Glutamatergic neuron (in vitro differentiated cells): ENCODE measurements around the gene ACVR1B. TPM values are rescaled to one million over a fixed set of nuclear protein-coding genes. Genes with fewer than 3 reads are reported as not detected.
A peak's percentile ranks its signal among the peaks of the same experiment; 100 is the strongest.

ENCODE experiments used
- DNase-seq: peaks from one replicate; pipeline ENCODE4 v3.0.0; 2022
- H3K27ac Mint-ChIP-seq: one replicate; pipeline ENCODE4 v1.8.0; 2020; ENCODE audit warnings: mild to moderate bottlenecking, mixed read lengths, inconsistent platforms; ENCODE audit not compliant: unreplicated experiment
- H3K27me3 Mint-ChIP-seq: one replicate; pipeline ENCODE4 v1.8.0; 2020; ENCODE audit warnings: mild to moderate bottlenecking, moderate library complexity, mixed read lengths, inconsistent platforms; ENCODE audit not compliant: unreplicated experiment
- H3K36me3 Mint-ChIP-seq: one replicate; pipeline ENCODE4 v1.8.0; 2020; ENCODE audit warnings: mild to moderate bottlenecking, mixed read lengths, inconsistent platforms; ENCODE audit not compliant: unreplicated experiment
- H3K4me1 Mint-ChIP-seq: one replicate; pipeline ENCODE4 v1.8.0; 2020; ENCODE audit warnings: mild to moderate bottlenecking, low read depth, mixed read lengths, inconsistent platforms; ENCODE audit not compliant: unreplicated experiment
- H3K4me3 Mint-ChIP-seq: one replicate; pipeline ENCODE4 v1.8.0; 2020; ENCODE audit warnings: mild to moderate bottlenecking, mixed read lengths, inconsistent platforms; ENCODE audit not compliant: unreplicated experiment
- H3K9me3 Mint-ChIP-seq: one replicate; pipeline ENCODE4 v1.8.0; 2020; ENCODE audit warnings: mild to moderate bottlenecking, moderate library complexity, mixed read lengths, inconsistent platforms; ENCODE audit not compliant: unreplicated experiment
- total RNA-seq: library from RNA; stranded (reverse); fragmentation: NEBNext Ultra II Directional; extraction: Animal tissue kit (Norgen Biotek cat#: 25700); gene quantifications from one replicate; pipeline ENCODE4 v1.2.1, GENCODE V29; 2021; ENCODE audit not compliant: unreplicated experiment
- TF ChIP-seq, protein P1 (sequence below): fragments of 200-600 bp; sonication (generic); IDR thresholded peaks from one replicate; pipeline ENCODE4 v1.5.0; 2021; ENCODE audit not compliant: partially characterized antibody, unreplicated experiment

The ACVR1B gene
- total RNA-seq, 1 donor from 2014 or later: 50.2 TPM

DNA sequence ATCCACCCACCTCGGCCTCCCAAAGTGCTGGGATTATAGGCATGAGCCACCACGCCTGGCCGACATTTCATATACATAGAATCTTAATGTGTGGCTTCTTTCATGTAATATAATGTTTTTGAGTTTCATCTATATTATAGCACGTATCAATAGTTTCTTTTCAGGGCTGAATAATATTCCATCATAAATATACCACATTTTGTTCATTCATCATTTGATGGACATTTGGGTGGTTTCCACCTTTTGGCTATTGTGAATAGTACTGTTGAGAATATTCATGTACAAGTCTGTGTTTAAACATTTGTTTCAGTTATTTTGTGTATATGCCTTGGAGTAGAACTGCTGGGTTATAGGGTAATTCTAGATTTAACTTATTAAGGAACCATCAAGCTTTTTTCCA lies 12.0 kb downstream of the ACVR1B start:
- Mint-ChIP-seq H3K27ac (no peak overlapping the region), H3K27me3 (no peaks in the 10 kb centered on the region), H3K4me1 (no peaks in the 10 kb centered on the region), H3K9me3 (no peaks in the 10 kb centered on the region), H3K36me3 (peaks cover 14% of the 10 kb centered on the region), H3K4me3 (no peak overlapping the region)
- no peak for DNase-seq
- TF ChIP-seq, protein P1, sequence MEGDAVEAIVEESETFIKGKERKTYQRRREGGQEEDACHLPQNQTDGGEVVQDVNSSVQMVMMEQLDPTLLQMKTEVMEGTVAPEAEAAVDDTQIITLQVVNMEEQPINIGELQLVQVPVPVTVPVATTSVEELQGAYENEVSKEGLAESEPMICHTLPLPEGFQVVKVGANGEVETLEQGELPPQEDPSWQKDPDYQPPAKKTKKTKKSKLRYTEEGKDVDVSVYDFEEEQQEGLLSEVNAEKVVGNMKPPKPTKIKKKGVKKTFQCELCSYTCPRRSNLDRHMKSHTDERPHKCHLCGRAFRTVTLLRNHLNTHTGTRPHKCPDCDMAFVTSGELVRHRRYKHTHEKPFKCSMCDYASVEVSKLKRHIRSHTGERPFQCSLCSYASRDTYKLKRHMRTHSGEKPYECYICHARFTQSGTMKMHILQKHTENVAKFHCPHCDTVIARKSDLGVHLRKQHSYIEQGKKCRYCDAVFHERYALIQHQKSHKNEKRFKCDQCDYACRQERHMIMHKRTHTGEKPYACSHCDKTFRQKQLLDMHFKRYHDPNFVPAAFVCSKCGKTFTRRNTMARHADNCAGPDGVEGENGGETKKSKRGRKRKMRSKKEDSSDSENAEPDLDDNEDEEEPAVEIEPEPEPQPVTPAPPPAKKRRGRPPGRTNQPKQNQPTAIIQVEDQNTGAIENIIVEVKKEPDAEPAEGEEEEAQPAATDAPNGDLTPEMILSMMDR: no peak

DNA sequence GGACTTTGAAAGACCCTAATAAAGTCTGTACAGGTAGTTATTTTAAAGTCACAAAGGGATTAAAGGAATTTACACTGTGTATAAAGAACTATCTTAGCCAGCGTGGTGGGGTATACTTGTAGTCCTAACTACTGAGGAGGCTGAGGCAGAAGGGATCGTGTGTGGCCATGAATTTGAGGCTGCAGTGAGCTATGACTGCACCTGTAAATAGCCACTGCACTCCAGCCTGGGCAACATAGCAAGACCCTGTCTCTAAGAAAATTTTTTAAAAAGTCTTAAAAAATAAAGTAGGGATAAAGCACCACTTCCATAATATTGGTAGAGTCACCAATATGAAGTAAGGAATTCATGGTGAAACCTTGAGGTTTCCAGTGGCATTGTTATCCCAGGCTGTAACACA lies 18.1 kb downstream of the ACVR1B start:
- peaks cover 20% of the 10 kb centered on the region for H3K4me1 Mint-ChIP-seq
- no peak overlapping the region for H3K4me3 Mint-ChIP-seq
- H3K36me3 Mint-ChIP-seq: peaks cover 10% of the 10 kb centered on the region
- TF ChIP-seq, protein P1: no peak
- H3K27me3 Mint-ChIP-seq: no peaks in the 10 kb centered on the region
- DNase-seq: no peak
- H3K27ac Mint-ChIP-seq: no peak overlapping the region
- H3K9me3 Mint-ChIP-seq: peaks cover 7% of the 10 kb centered on the region

DNA sequence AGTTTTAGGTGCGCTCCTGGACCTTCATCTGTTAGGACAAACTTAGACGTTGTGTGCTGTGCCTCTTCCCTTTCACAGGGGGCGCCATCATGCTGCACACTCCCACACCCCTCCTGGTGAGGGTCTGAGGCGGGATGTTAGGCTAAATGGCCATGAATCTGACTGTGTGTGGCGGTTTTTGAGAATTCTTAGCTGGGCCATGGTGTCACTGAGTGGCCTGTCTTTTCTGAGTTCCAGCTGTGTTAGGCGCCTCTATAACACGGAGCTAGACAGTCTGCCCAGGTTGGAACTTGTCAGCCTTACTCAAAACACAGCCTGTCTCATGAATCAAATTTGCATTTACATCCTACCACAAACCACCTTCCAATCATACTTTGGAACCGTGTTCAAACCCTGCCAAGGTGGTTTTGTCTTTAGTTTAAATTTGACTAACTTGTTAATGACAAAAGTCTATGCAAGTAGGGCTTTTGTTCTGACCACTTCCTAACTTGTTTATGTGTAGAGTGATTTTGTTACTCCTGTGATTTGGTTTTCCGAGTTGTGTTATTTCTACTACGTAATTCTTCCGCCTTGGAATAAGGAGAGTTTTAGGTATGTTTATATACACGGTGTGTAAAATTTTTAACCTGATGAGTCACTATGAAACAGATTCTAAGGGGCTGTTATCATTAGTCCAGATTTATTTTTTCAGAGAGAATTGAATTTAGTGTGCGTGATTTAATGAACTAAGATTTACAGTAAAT lies 19.6 kb downstream of the ACVR1B start:
- peaks cover 29% of the 10 kb centered on the region for H3K4me1 Mint-ChIP-seq
- no peak overlapping the region for H3K27ac Mint-ChIP-seq
- H3K4me3 Mint-ChIP-seq: no peak overlapping the region
- peak; percentile 35 for DNase-seq
- TF ChIP-seq, protein P1: peak; percentile 70
- H3K9me3 Mint-ChIP-seq: peaks cover 10% of the 10 kb centered on the region
- H3K27me3 Mint-ChIP-seq: peaks cover 4% of the 10 kb centered on the region
- H3K36me3 Mint-ChIP-seq: peaks cover 5% of the 10 kb centered on the region

DNA sequence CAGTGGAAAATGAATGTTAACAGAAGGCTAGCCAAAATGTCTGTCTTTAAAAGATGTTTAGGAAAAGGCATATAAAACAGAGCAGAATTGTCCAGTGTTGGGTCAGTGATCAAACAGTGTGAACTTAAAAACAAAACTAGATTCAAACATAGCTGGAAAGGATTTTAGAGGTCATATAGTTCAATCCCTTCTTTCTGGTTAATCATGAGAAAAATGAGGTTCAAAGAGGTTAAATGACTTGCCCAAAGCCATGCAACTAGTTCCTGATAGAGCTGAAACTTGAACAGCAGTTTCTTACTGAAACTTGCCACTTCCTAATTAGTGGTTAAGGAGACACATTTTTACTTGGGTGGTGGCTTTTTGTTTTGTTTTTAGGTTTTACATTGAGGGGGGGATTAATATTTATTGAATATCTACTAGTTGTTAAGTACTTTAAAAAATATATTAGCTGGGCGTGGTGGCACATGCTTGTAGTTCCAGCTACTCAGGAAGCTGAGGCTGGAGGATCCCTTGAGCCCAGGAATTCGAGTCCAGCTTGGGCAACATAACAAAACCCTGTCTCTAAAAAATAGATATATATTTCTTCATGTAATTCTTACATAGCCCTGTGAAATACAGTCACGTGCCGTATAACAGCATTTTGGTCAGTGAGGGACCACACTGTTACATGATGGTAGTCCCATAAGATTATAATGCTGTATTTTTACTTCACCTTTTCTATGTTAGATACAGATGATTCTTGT lies 20.4 kb downstream of the ACVR1B start:
- no peak for DNase-seq
- Mint-ChIP-seq H3K4me1 (peaks cover 29% of the 10 kb centered on the region), H3K27ac (no peak overlapping the region), H3K4me3 (no peak overlapping the region), H3K27me3 (peaks cover 4% of the 10 kb centered on the region), H3K36me3 (peaks cover 5% of the 10 kb centered on the region), H3K9me3 (peaks cover 10% of the 10 kb centered on the region)
- TF ChIP-seq, protein P1: no peak

DNA sequence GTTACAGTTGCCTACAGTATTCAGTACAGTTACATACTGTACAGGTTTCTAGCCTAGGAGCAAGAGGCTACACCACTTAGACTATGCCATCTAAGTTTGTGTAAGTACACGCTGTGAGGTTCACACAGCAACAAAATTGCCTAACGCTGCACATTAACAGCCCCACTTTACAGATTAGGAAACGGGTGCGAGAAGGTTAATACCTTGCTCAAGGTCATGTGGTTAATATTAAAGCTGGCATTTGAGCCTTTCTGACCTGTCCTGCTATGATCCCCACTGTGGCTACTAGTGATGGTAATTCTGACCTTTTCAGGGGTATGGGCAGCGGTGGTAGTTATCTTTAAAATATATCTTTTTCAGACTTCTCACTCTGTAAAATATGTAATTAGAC lies 20.9 kb downstream of the ACVR1B start:
- peaks cover 29% of the 10 kb centered on the region for H3K4me1 Mint-ChIP-seq
- no peak overlapping the region for H3K27ac Mint-ChIP-seq
- peaks cover 5% of the 10 kb centered on the region for H3K36me3 Mint-ChIP-seq

More for the DNA sequence above, 20.9 kb downstream of the ACVR1B start:
- Mint-ChIP-seq H3K9me3 (peaks cover 10% of the 10 kb centered on the region), H3K27me3 (peaks cover 4% of the 10 kb centered on the region), H3K4me3 (no peak overlapping the region)
- no peak for DNase-seq
- TF ChIP-seq, protein P1: no peak
